Type B pancreatic cell (in vitro differentiated cells): ENCODE data around the gene DDAH1. TPM values are rescaled to one million over a fixed set of nuclear protein-coding genes. Genes with fewer than 3 reads are reported as not detected.
A peak's percentile ranks its signal among the peaks of the same experiment; 100 is the strongest.

Source experiments
- DNase-seq: peaks from one replicate; pipeline ENCODE4 v3.0.0; 2021; ENCODE audit warnings: mixed read lengths; ENCODE audit not compliant: unreplicated experiment; ENCODE audit errors: extremely low spot score
- H3K27ac Mint-ChIP-seq: 2 replicates; pipeline ENCODE4 v1.8.0; 2021; ENCODE audit warnings: mild to moderate bottlenecking, mixed read lengths
- H3K27me3 Mint-ChIP-seq: 2 replicates; pipeline ENCODE4 v1.8.0; 2021; ENCODE audit warnings: mixed read lengths
- H3K36me3 Mint-ChIP-seq: 2 replicates; pipeline ENCODE4 v1.8.0; 2021; ENCODE audit warnings: mixed read lengths
- H3K4me1 Mint-ChIP-seq: one replicate; pipeline ENCODE4 v1.8.0; 2021; ENCODE audit warnings: mixed read lengths; ENCODE audit not compliant: unreplicated experiment
- H3K4me3 Mint-ChIP-seq: 2 replicates; pipeline ENCODE4 v1.8.0; 2021; ENCODE audit warnings: mild to moderate bottlenecking, mixed read lengths
- H3K9me3 Mint-ChIP-seq: 2 replicates; pipeline ENCODE4 v1.8.0; 2021; ENCODE audit warnings: mixed read lengths
- total RNA-seq: library from RNA; stranded (reverse); gene quantifications from 2 replicates; pipeline ENCODE4 v1.2.1, GENCODE V29; 2021; ENCODE audit warnings: low replicate concordance
- TF ChIP-seq, protein P1 (sequence below): fragments of 200-600 bp; sonication (generic); conservative IDR thresholded peaks from 2 replicates; pipeline ENCODE4 v1.5.0; 2021; ENCODE audit warnings: antibody characterized with exemption, mild to moderate bottlenecking

The DDAH1 gene
- total RNA-seq, 1 donor from 2014 or later, result 28.6 TPM

GRCh38 chr1:85282424-85282823, 182.5 kb downstream of the DDAH1 start:
- H3K36me3 Mint-ChIP-seq, result no peaks in the 10 kb centered on the region
- H3K27ac Mint-ChIP-seq, result no peak overlapping the region
- H3K9me3 Mint-ChIP-seq, result peaks cover 5% of the 10 kb centered on the region
- H3K27me3 Mint-ChIP-seq, result peaks cover 12% of the 10 kb centered on the region
- TF ChIP-seq, protein P1, sequence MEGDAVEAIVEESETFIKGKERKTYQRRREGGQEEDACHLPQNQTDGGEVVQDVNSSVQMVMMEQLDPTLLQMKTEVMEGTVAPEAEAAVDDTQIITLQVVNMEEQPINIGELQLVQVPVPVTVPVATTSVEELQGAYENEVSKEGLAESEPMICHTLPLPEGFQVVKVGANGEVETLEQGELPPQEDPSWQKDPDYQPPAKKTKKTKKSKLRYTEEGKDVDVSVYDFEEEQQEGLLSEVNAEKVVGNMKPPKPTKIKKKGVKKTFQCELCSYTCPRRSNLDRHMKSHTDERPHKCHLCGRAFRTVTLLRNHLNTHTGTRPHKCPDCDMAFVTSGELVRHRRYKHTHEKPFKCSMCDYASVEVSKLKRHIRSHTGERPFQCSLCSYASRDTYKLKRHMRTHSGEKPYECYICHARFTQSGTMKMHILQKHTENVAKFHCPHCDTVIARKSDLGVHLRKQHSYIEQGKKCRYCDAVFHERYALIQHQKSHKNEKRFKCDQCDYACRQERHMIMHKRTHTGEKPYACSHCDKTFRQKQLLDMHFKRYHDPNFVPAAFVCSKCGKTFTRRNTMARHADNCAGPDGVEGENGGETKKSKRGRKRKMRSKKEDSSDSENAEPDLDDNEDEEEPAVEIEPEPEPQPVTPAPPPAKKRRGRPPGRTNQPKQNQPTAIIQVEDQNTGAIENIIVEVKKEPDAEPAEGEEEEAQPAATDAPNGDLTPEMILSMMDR, result peak; percentile 35
- H3K4me3 Mint-ChIP-seq, result no peak overlapping the region
- DNase-seq, result no peak
- no peaks in the 10 kb centered on the region for H3K4me1 Mint-ChIP-seq

- Mint-ChIP-seq H3K27me3 (peaks cover 12% of the 10 kb centered on the region), H3K9me3 (peaks cover 5% of the 10 kb centered on the region), H3K27ac (no peak overlapping the region), H3K4me1 (peaks cover 3% of the 10 kb centered on the region), H3K4me3 (no peak overlapping the region), H3K36me3 (no peaks in the 10 kb centered on the region)
- DNase-seq, result no peak
- TF ChIP-seq, protein P1, result no peak
These were observed 184.3 kb downstream of the DDAH1 start for GRCh38 chr1:85280636-85281035.

- peak overlapping the region; percentile 40 for H3K27ac Mint-ChIP-seq
- peaks cover 12% of the 10 kb centered on the region for H3K4me1 Mint-ChIP-seq
- TF ChIP-seq, protein P1, result no peak
These were observed 185.4 kb downstream of the DDAH1 start for GRCh38 chr1:85279458-85280080.

DNA sequence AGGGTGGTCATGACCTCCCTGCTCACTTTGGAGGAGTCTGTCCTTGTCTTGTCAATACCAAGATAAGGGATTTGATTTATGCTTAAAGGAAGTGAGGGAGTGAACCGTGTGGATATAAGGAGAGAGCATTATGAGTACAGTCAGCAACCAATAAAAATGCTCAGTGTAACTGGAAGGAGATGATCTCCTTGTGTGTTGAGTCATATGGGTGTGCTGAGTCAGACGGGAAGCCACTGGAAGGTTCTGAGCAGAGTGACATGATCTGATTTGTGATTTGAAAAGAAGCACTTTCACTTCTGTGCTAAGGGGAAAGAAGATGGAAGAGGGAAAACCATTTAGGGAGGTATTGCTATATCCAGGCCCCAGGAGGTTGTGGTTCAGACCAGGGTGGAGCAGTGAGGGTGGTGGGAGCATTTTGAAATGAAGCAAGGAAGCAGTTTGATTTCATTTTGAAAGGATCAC, 186.1 kb downstream of the DDAH1 start:
- peaks cover 12% of the 10 kb centered on the region for H3K27me3 Mint-ChIP-seq
- peak overlapping the region; percentile 40 for H3K27ac Mint-ChIP-seq
- DNase-seq, result no peak
- H3K36me3 Mint-ChIP-seq, result no peaks in the 10 kb centered on the region
- peaks cover 17% of the 10 kb centered on the region for H3K4me1 Mint-ChIP-seq
- H3K9me3 Mint-ChIP-seq, result peaks cover 5% of the 10 kb centered on the region
- peak overlapping the region; percentile 6 for H3K4me3 Mint-ChIP-seq
- TF ChIP-seq, protein P1, result no peak

More at GRCh38 chr1:85279458-85280080, 185.4 kb downstream of the DDAH1 start:
- H3K27me3 Mint-ChIP-seq, result peaks cover 12% of the 10 kb centered on the region
- no peak overlapping the region for H3K4me3 Mint-ChIP-seq
- H3K9me3 Mint-ChIP-seq, result peaks cover 5% of the 10 kb centered on the region
- H3K36me3 Mint-ChIP-seq, result no peaks in the 10 kb centered on the region
- DNase-seq, result no peak

GRCh38 chr1:85277802-85278201, 187.2 kb downstream of the DDAH1 start:
- peaks cover 22% of the 10 kb centered on the region for H3K4me1 Mint-ChIP-seq
- H3K27ac Mint-ChIP-seq, result peak overlapping the region; percentile 96

More at GRCh38 chr1:85277802-85278201, 187.2 kb downstream of the DDAH1 start:
- peaks cover 5% of the 10 kb centered on the region for H3K9me3 Mint-ChIP-seq
- H3K27me3 Mint-ChIP-seq, result peaks cover 12% of the 10 kb centered on the region
- H3K4me3 Mint-ChIP-seq, result peak overlapping the region; percentile 22
- TF ChIP-seq, protein P1, result no peak
- peaks cover 10% of the 10 kb centered on the region for H3K36me3 Mint-ChIP-seq
- DNase-seq, result no peak
